Activated CD8-positive, alpha-beta memory T cell treated with anti-CD3 and anti-CD28 coated beads, Interleukin-2, amount 50 U/mL, for 48 hours (primary cell): ENCODE measurements around the gene TBC1D2.

Experiments
- DNase-seq: peaks from one replicate; pipeline ENCODE4 v3.0.0-alpha.2; 2020

TBC1D2 gene

GRCh38 chr9:98159301-98159700, 96.1 kb downstream of the TBC1D2 start:
- DNase-seq: no peak

GRCh38 chr9:98158071-98158831, 97.2 kb downstream of the TBC1D2 start:
- DNase-seq: no peak

GRCh38 chr9:98157372-98157771, 98.1 kb downstream of the TBC1D2 start:
- DNase-seq: no peak

- DNase-seq: no peak
Observed at GRCh38 chr9:98154678-98155077, 100.8 kb downstream of the TBC1D2 start.

GRCh38 chr9:98152526-98152925, 102.9 kb downstream of the TBC1D2 start:
- DNase-seq: no peak

GRCh38 chr9:98150721-98151120, 104.7 kb downstream of the TBC1D2 start:
- no peak for DNase-seq

GRCh38 chr9:98150164-98150563, 105.3 kb downstream of the TBC1D2 start:
- no peak for DNase-seq

GRCh38 chr9:98149422-98149821, 106.0 kb downstream of the TBC1D2 start:
- DNase-seq: no peak
